HL-60 (cell line): Measurements from ENCODE around the gene ZFHX3.

Experiments
- CTCF ChIP-seq: IDR thresholded peaks from one replicate; pipeline ENCODE4 v1.5.1; 2011; ENCODE audit warnings: low read length, control low read depth, inconsistent platforms; ENCODE audit not compliant: insufficient read depth
- POLR2AphosphoS5 ChIP-seq: IDR thresholded peaks from 2 replicates; pipeline ENCODE4 v1.6.1; 2012; ENCODE audit warnings: low read depth
- SPI1 ChIP-seq: IDR thresholded peaks from 2 replicates; pipeline ENCODE4 v1.6.1; 2012; ENCODE audit warnings: low read depth, mild to moderate bottlenecking, borderline replicate concordance
- TF ChIP-seq, protein P1 (sequence below): IDR thresholded peaks from 2 replicates; pipeline ENCODE4 v1.6.1; 2012; ENCODE audit warnings: low read depth; ENCODE audit not compliant: insufficient replicate concordance

DNA sequence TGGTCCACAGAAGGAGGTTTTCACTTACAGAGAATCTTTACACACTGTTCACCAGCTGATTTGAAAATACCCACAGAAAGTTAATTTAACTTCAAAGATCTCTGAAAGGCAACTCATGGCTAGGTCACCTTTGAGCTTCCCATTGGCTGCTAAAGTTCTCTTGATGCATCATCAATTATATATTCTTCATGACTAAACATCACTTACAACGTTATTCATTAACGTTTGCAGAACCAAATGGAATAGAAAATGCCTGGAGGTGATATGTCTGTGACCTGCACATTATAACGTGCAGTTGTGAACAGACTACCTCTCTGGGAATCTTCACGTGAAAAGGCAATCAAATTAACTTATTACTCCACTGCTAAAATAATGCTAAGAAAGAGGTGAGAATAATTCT, 238.5 kb downstream of the ZFHX3 start:
- TF ChIP-seq CTCF (no peak), SPI1 (no peak), POLR2AphosphoS5 (no peak)
- TF ChIP-seq, protein P1, sequence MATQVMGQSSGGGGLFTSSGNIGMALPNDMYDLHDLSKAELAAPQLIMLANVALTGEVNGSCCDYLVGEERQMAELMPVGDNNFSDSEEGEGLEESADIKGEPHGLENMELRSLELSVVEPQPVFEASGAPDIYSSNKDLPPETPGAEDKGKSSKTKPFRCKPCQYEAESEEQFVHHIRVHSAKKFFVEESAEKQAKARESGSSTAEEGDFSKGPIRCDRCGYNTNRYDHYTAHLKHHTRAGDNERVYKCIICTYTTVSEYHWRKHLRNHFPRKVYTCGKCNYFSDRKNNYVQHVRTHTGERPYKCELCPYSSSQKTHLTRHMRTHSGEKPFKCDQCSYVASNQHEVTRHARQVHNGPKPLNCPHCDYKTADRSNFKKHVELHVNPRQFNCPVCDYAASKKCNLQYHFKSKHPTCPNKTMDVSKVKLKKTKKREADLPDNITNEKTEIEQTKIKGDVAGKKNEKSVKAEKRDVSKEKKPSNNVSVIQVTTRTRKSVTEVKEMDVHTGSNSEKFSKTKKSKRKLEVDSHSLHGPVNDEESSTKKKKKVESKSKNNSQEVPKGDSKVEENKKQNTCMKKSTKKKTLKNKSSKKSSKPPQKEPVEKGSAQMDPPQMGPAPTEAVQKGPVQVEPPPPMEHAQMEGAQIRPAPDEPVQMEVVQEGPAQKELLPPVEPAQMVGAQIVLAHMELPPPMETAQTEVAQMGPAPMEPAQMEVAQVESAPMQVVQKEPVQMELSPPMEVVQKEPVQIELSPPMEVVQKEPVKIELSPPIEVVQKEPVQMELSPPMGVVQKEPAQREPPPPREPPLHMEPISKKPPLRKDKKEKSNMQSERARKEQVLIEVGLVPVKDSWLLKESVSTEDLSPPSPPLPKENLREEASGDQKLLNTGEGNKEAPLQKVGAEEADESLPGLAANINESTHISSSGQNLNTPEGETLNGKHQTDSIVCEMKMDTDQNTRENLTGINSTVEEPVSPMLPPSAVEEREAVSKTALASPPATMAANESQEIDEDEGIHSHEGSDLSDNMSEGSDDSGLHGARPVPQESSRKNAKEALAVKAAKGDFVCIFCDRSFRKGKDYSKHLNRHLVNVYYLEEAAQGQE: no peak
